AG04449 (cell line): ENCODE results near the gene ZMIZ1.

Experiments used
- CTCF ChIA-PET: fragments of 350-600 bp; formaldehyde crosslinking; extraction: SDS; loops from one replicate; lab custom pipeline; 2021; ENCODE audit warnings: antibody characterized with exemption; lab: Yijun Ruan, JAX
- POLR2A ChIA-PET: fragments of 400-600, 350-600 bp; formaldehyde crosslinking; extraction: SDS; loops from one replicate; lab custom pipeline; 2020; ENCODE audit warnings: antibody characterized with exemption, inconsistent platforms; lab: Yijun Ruan, JAX
- DNase-seq: peaks from one replicate; pipeline ENCODE4 v3.0.0-alpha.2; 2010; ENCODE audit warnings: low read depth, low spot score
- H3K4me3 ChIP-seq: 2 replicates; pipeline ENCODE4 v1.5.1; 2011; ENCODE audit warnings: low read depth, mild to moderate bottlenecking, control low read depth, low read length
- CTCF ChIP-seq: IDR thresholded peaks from one replicate; pipeline ENCODE4 v1.5.1; 2011; ENCODE audit warnings: mild to moderate bottlenecking, moderate library complexity, low read length, control low read depth, inconsistent platforms; ENCODE audit not compliant: insufficient read depth; ENCODE audit errors: missing control alignments

The ZMIZ1 gene

GRCh38 chr10:79313911-79314439, 245.2 kb downstream of the ZMIZ1 start:
- DNase-seq = no peak
- no peak overlapping the region for H3K4me3 ChIP-seq
- TF ChIP-seq CTCF = no peak
- POLR2A ChIA-PET = interaction anchor here (0.5 kb wide), 1 partner anchor 10 kb away, joined by 3 read pairs; no protein-coding TSS in a partner anchor
- CTCF ChIA-PET = no interaction called here

- no peak for DNase-seq
- H3K4me3 ChIP-seq = no peak overlapping the region
- no peak for TF ChIP-seq CTCF
- CTCF ChIA-PET = interaction anchor here (1.1 to 2.1 kb wide), 4 partner anchors 11 to 153 kb away, joined by 3 to 13 read pairs (median 8); partner anchors contain the start of gene PPIF
- POLR2A ChIA-PET = no interaction called here
Measured at GRCh38 chr10:79314761-79315601, 246.2 kb downstream of the ZMIZ1 start.

GRCh38 chr10:79315602-79315920, 246.8 kb downstream of the ZMIZ1 start:
- TF ChIP-seq CTCF = no peak
- no peak overlapping the region for H3K4me3 ChIP-seq
- DNase-seq = no peak
- ChIA-PET CTCF (interaction anchor here (1.0 to 2.1 kb wide), 5 partner anchors 9 to 152 kb away, joined by 3 to 13 read pairs (median 7); partner anchors contain the start of gene PPIF), POLR2A (no interaction called here)

- no peak overlapping the region for H3K4me3 ChIP-seq
- DNase-seq = no peak
- CTCF ChIA-PET = interaction anchor here (0.9 to 2.1 kb wide), 5 partner anchors 10 to 179 kb away, joined by 3 to 13 read pairs (median 7); partner anchors contain the start of gene PPIF
- POLR2A ChIA-PET = no interaction called here
- no peak for TF ChIP-seq CTCF
Measured at GRCh38 chr10:79316671-79317431, 248.1 kb downstream of the ZMIZ1 start.

- ChIA-PET POLR2A (interaction anchor here (1.1 kb wide), 1 partner anchor 19 kb away, joined by 5 read pairs; no protein-coding TSS in a partner anchor), CTCF (no interaction called here)
- no peak for DNase-seq
- no peak overlapping the region for H3K4me3 ChIP-seq
- no peak for TF ChIP-seq CTCF
Measured at GRCh38 chr10:79318369-79318768, 249.6 kb downstream of the ZMIZ1 start.
